Smooth muscle cell (in vitro differentiated cells): ENCODE results near the gene ZDHHC7. TPM values are rescaled to one million over a fixed set of nuclear protein-coding genes. Genes with fewer than 3 reads are reported as not detected.
A peak's percentile ranks its signal among the peaks of the same experiment; 100 is the strongest.

Experiments used
- DNase-seq: peaks from one replicate; lab custom pipeline; 2025; ENCODE audit not compliant: unreplicated experiment; lab: John Stamatoyannopoulos, UW
- H2AFZ ChIP-seq: fragments of 200-600 bp; sonication (generic); 2 replicates; pipeline ENCODE4 v1.6.0; 2016; ENCODE audit warnings: antibody characterized with exemption, low read depth, mild to moderate bottlenecking
- H3F3A ChIP-seq: fragments of 200-600 bp; sonication (generic); 2 replicates; pipeline ENCODE4 v1.6.0; 2017; ENCODE audit warnings: antibody characterized with exemption, low read depth
- H3K27ac ChIP-seq: fragments of 200-600 bp; sonication (generic); 2 replicates; pipeline ENCODE4 v1.5.1; 2016; ENCODE audit warnings: low read depth, mild to moderate bottlenecking
- H3K27me3 ChIP-seq: fragments of 200-600 bp; sonication (generic); 2 replicates; pipeline ENCODE4 v1.6.1; 2016; ENCODE audit warnings: low read depth, mild to moderate bottlenecking
- H3K36me3 ChIP-seq: fragments of 200-600 bp; sonication (generic); 2 replicates; pipeline ENCODE4 v1.5.1; 2016; ENCODE audit warnings: low read depth
- H3K4me1 ChIP-seq: fragments of 200-600 bp; sonication (generic); 2 replicates; pipeline ENCODE4 v1.5.1; 2016; ENCODE audit warnings: low read depth
- H3K4me2 ChIP-seq: fragments of 200-600 bp; sonication (generic); 2 replicates; pipeline ENCODE4 v1.6.0; 2016; ENCODE audit warnings: mild to moderate bottlenecking
- H3K4me3 ChIP-seq: fragments of 200-600 bp; sonication (generic); 2 replicates; pipeline ENCODE4 v1.5.1; 2016; ENCODE audit warnings: mild to moderate bottlenecking
- H3K79me2 ChIP-seq: fragments of 200-600 bp; sonication (generic); 2 replicates; pipeline ENCODE4 v1.6.0; 2016; ENCODE audit warnings: low read depth, mild to moderate bottlenecking
- H3K9ac ChIP-seq: fragments of 200-600 bp; sonication (generic); 2 replicates; pipeline ENCODE4 v1.6.0; 2016; ENCODE audit warnings: low read depth
- H3K9me3 ChIP-seq: fragments of 200-600 bp; sonication (generic); replicated peaks from 2 replicates; pipeline ENCODE4 v1.5.1; 2016; ENCODE audit warnings: low read depth
- H4K20me1 ChIP-seq: fragments of 200-600 bp; sonication (generic); 2 replicates; pipeline ENCODE4 v1.6.0; 2016; ENCODE audit warnings: low read depth
- WGBS: methylation state at CpG from one replicate; pipeline ENCODE4 v1.1.7; 2016; ENCODE audit warnings: low lambda C conversion rate; 5-methylcytosine and 5-hydroxymethylcytosine counted together
- polyA plus RNA-seq: library from polyadenylated mRNA; unstranded; fragments of >200 nt; fragmentation: Nextera tagmentation; extraction: Ambion mirVana; gene quantifications from 2 replicates; pipeline ENCODE4 v1.2.1, GENCODE V29; 2016
- total RNA-seq: library from RNA; depleted of rRNA; stranded (reverse); fragments of >200 nt; gene quantifications from 2 replicates; pipeline ENCODE4 v1.2.3, GENCODE V29; 2014
- TF ChIP-seq, protein P1 (sequence below): fragments of 200-600 bp; sonication (generic); IDR thresholded peaks from 2 replicates; pipeline ENCODE4 v1.5.1; 2017; ENCODE audit warnings: borderline replicate concordance, mild to moderate bottlenecking, antibody characterized with exemption; ENCODE audit not compliant: insufficient read depth, poor library complexity, severe bottlenecking

Gene ZDHHC7
- total and polyA plus RNA-seq, 2 experiments from 2014 or later, result 31.9 to 39.1 TPM

DNA sequence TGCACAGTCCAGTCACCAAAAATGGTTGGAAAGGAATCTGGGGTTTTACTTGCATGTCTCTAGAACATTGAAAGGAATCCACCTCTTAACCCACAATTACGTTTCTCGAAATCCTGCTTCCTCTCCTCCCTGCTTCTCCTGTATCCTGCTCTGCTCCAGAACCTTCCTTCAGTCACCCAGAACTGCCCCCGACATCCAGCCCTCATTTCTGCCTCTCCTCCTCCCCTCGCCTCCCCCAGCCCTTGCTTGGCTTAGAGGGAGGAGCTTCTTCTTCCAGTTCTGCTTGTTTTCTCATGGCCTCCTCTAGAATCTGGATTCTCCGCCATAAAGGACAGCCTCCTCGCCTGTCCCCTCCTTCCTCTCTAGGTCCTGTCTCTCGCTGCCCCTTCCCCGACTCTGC is 48.3 kb downstream of the ZDHHC7 start:
- Histone ChIP-seq H3K9ac (no peak overlapping the region), H3K79me2 (no peaks in the 10 kb centered on the region), H3K27ac (peak overlapping the region; percentile 13), H3K27me3 (no peaks in the 10 kb centered on the region), H3K9me3 (no peaks in the 10 kb centered on the region), H3K4me2 (peak overlapping the region; percentile 6), H4K20me1 (no peaks in the 10 kb centered on the region), H3K4me1 (no peaks in the 10 kb centered on the region), H3F3A (peaks cover 4% of the 10 kb centered on the region), H3K36me3 (no peaks in the 10 kb centered on the region), H3K4me3 (no peak overlapping the region), H2AFZ (peak overlapping the region; percentile 75)
- DNase-seq, result no peak
- TF ChIP-seq, protein P1, sequence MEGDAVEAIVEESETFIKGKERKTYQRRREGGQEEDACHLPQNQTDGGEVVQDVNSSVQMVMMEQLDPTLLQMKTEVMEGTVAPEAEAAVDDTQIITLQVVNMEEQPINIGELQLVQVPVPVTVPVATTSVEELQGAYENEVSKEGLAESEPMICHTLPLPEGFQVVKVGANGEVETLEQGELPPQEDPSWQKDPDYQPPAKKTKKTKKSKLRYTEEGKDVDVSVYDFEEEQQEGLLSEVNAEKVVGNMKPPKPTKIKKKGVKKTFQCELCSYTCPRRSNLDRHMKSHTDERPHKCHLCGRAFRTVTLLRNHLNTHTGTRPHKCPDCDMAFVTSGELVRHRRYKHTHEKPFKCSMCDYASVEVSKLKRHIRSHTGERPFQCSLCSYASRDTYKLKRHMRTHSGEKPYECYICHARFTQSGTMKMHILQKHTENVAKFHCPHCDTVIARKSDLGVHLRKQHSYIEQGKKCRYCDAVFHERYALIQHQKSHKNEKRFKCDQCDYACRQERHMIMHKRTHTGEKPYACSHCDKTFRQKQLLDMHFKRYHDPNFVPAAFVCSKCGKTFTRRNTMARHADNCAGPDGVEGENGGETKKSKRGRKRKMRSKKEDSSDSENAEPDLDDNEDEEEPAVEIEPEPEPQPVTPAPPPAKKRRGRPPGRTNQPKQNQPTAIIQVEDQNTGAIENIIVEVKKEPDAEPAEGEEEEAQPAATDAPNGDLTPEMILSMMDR, result no peak
- WGBS, result 62% methylated on average over 8 of the region's 8 CpGs

DNA sequence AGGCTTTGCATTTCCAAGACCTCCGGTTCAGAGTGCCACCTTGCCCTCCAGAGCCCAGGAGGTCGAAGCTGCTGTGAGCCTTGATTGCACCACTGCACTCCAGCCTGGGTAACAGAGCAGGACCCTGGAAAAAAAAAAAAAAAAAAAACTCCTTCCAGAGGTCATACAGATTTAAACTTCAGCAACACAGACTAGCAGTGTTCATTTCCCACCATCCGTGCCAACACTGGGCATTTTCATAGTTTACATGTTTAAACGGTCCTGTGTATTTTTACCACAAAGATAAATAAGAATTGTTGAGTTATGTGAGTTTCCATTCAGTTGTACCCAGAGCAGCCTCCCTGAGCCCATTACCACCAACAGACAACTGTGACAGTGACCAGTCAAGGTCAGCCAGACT is 50.4 kb downstream of the ZDHHC7 start:
- Histone ChIP-seq H4K20me1 (no peaks in the 10 kb centered on the region), H3K4me2 (no peak overlapping the region), H3K79me2 (no peaks in the 10 kb centered on the region), H2AFZ (no peak overlapping the region), H3K27ac (no peak overlapping the region), H3K4me3 (no peak overlapping the region), H3K9me3 (no peaks in the 10 kb centered on the region), H3F3A (peaks cover 4% of the 10 kb centered on the region), H3K36me3 (no peaks in the 10 kb centered on the region), H3K9ac (no peak overlapping the region), H3K4me1 (no peaks in the 10 kb centered on the region), H3K27me3 (no peaks in the 10 kb centered on the region)
- no peak for DNase-seq
- TF ChIP-seq, protein P1, result no peak
- 74% methylated on average over 4 of the region's 4 CpGs for WGBS

DNA sequence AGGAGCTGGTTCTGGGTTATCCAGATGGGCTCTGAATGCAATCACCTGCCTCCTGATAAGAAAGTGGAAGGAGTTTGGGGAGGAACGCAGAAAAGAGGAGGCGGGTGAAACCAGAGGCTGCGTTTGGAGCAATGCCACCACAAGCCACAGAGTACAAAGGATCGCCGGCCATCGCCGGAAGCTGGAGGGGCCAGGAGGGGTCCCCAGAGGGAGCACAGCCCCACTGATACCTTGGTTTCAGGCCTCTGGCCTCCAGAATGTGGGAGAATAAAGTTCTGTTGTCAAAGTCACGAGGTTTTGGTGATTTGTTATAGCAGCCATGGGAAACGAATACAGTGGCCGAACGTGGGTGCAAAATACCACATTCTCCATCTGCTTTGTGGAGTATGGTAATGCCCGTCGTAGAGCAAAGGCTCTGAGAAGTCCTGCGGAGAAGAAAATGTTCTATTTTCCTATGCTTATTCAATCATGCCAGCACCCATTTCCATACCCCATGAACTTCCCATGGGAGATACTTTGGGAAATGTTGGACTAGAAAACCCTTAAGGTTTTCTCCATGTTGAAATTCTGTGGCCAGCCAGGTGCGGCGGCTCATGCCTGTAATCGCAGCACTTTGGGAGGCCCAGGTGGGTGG is 51.4 kb downstream of the ZDHHC7 start:
- TF ChIP-seq, protein P1, result no peak
- H3K27me3 ChIP-seq, result no peaks in the 10 kb centered on the region
- WGBS, result 94% methylated on average over 17 of the region's 17 CpGs
- H3K27ac ChIP-seq, result no peak overlapping the region
- no peak overlapping the region for H3K4me3 ChIP-seq
- no peaks in the 10 kb centered on the region for H3K79me2 ChIP-seq
- H3K9me3 ChIP-seq, result no peaks in the 10 kb centered on the region
- H3K4me1 ChIP-seq, result no peaks in the 10 kb centered on the region
- no peak overlapping the region for H2AFZ ChIP-seq
- H3K9ac ChIP-seq, result no peak overlapping the region
- no peak for DNase-seq
- H4K20me1 ChIP-seq, result no peaks in the 10 kb centered on the region
- H3K36me3 ChIP-seq, result no peaks in the 10 kb centered on the region
- H3F3A ChIP-seq, result peaks cover under 1% of the 10 kb centered on the region
- H3K4me2 ChIP-seq, result no peak overlapping the region

DNA sequence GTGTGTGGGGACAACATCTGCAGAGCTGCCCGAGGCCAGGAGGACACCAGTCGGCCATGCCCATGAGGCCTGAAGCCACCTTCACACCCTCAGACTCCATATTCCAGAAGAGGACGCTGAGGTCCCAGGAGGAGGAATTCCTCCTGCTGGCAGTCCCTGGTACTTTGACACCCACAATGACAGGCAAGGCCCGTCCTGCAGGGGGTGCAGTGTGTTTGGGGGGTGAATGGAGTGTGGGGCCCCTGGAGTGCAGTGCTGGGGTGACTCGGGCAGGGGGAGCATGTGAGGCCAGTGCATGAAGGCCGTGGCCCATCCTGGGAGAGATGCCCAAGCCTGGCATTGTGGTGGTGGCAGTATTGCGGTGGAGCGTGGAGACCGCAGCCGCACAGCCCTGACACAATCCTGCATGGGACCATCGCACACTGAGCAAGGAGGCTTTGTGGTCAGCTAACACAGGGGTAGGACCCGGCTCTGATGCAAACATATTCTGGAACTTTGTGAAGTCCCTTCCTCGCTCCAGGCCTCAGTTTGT is 52.2 kb downstream of the ZDHHC7 start:
- no peak overlapping the region for H3K4me2 ChIP-seq
- H3K79me2 ChIP-seq, result no peaks in the 10 kb centered on the region
- WGBS, result 94% methylated on average over 13 of the region's 13 CpGs
- no peak overlapping the region for H3K4me3 ChIP-seq
- peaks cover 9% of the 10 kb centered on the region for H3F3A ChIP-seq
- no peaks in the 10 kb centered on the region for H3K4me1 ChIP-seq
- H2AFZ ChIP-seq, result no peak overlapping the region
- H3K36me3 ChIP-seq, result no peaks in the 10 kb centered on the region
- no peaks in the 10 kb centered on the region for H3K9me3 ChIP-seq
- TF ChIP-seq, protein P1, result no peak
- DNase-seq, result no peak
- H3K9ac ChIP-seq, result no peak overlapping the region
- H3K27me3 ChIP-seq, result no peaks in the 10 kb centered on the region
- H3K27ac ChIP-seq, result no peak overlapping the region
- no peaks in the 10 kb centered on the region for H4K20me1 ChIP-seq
